Skin of body (tissue), 2 donors: Measurements from ENCODE around the gene KRTAP5-3. TPM values are rescaled to one million over a fixed set of nuclear protein-coding genes. Genes with fewer than 3 reads are reported as not detected.
"Not testable (repeated sequence)": the region's sequence is repeated elsewhere in the genome, so short reads cannot be mapped to it uniquely, and the experiment has no call there.

ENCODE experiments used
- DNase-seq: peaks from one replicate; lab custom pipeline; 2025; lab: John Stamatoyannopoulos, UW
- total RNA-seq: library from RNA; depleted of rRNA; stranded (reverse); fragments of >200 nt; gene quantifications from one replicate; pipeline ENCODE4 v1.2.3, GENCODE V29; 2014

KRTAP5-3 gene
- total RNA-seq, 1 donor from 2014 or later = 1.3 TPM

- no peak for DNase-seq
Measured at GRCh38 chr11:1619449-1619848, 11.2 kb upstream of the KRTAP5-3 start.

GRCh38 chr11:1618231-1618630 lies 10.0 kb upstream of the KRTAP5-3 start:
- DNase-seq = peak; percentile 71

- DNase-seq = not testable (repeated sequence)
Measured at GRCh38 chr11:1607901-1608300, 362 bp downstream of the KRTAP5-3 start.

GRCh38 chr11:1607156-1607845 lies 962 bp downstream of the KRTAP5-3 start:
- DNase-seq = not testable (repeated sequence)

DNA sequence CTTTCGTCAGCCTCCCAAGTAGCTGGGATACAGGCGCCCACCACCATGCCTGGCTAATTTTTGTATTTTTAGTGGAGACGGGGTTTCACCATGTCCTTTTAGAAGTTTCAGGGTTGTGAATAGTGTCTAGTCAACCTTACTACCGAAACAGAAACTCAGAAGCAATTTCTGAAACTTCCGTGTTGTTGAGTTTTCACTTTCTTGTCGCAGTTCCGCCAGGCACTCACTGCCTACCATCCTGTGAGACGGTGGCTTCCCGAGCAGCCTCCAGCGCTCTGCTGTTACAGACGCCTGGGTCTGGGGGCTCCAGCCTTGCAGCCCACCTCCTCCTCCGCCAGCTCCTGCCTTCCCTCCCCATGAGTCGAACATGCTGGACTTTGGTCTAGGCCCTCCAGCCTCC lies 2.3 kb downstream of the KRTAP5-3 start:
- not testable (repeated sequence) for DNase-seq

DNA sequence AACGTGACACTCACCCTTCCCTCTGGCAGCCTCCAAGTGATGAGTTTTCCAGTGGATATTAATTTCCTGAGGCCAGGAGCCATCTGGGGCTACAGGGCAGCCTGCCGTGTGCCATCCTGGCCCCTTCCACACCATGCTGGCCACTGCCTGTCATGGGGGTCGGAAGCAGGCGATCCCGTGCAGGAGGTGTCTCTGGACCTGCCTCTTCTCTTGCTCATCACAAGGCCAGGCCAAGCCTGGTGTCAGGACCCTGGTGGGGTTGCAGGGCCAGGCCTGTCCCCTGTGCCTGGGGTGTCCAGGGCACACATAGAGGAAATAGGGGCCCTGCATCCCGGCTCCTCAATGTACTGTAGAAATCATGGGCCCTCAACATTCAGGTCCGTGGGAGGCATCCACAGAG lies 3.6 kb downstream of the KRTAP5-3 start:
- DNase-seq = no peak

DNA sequence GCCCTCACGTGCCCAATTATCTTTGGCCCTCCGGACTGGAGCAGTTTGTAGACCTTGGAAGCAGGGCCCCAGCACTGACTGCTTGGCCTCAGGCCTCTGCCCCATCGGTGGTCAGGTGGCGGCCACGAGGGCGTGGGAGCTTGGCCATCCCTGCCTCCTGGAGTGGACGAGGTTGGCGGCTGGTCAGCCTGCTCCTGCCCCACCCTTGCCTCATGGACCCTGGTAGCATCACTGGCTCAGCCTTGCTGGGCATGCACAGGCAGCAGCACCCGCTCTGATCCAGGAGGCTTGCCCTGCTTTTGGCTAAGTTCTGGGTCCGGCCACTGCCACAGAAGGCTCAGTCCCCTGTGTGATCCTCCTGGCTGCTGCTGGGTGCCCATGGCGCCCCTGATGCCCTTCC lies 4.1 kb downstream of the KRTAP5-3 start:
- no peak for DNase-seq

DNA sequence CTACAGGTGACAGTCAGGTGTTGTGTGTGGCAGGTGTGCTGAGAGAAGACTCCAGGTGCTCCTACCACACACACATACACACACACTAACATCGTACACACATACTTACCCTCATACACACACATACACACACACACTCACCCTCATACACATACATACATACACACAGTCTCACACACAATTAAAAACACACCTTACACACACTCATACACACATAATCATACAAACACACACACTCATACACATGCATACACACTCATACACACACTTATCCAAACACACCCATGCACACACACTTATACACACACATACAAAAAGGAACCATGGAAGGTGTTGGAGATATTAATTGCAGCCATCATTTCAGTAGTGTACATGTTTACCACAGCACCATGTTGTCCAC lies 4.6 kb downstream of the KRTAP5-3 start:
- no peak for DNase-seq

DNA sequence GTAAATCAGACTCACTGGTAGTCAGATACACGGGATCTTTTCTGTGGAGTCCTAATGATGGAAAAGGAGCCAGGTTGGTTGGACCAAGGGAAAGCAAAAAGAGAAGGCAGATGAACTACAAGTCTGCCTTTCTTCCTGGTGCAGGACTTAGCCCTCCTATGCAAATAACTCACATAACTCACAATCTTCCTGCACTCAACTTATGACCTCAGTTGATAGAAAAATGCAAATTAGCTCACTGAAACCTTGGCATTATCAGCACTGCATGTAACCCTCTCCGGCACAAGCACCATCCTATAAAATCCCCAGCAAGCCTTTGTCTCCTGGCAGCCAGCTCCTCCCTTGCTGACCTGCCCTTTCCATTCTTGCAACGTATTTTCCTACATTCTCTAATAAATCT lies 6.6 kb downstream of the KRTAP5-3 start:
- DNase-seq = not testable (repeated sequence)

DNA sequence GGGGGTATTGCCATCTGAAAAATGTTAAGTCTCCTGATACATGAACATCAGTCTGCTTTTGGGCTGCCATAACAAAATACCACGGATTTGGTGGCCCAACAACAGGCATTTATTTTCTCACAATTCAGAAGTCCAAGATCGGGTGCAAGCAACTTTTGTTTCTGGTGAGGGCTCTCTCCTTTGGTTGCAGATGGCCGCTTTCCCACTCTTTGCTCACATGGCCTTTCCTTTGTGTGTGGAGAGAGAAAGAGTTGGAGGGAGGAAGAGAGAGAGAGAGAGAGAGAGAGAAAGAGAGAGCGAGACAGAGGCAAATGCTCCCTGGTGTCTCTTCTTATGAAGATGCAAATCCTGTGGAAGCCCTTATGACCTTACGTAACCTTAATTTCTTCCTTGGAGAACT lies 7.6 kb downstream of the KRTAP5-3 start:
- DNase-seq = no peak

- no peak for DNase-seq
Measured at GRCh38 chr11:1598816-1599215, 9.4 kb downstream of the KRTAP5-3 start.

GRCh38 chr11:1598406-1598805 lies 9.9 kb downstream of the KRTAP5-3 start:
- DNase-seq = not testable (repeated sequence)

GRCh38 chr11:1597994-1598380 lies 10.3 kb downstream of the KRTAP5-3 start, which contains the start of gene KRTAP5-2:
TSS of gene KRTAP5-2 (minus strand) at chr11:1598294. CDS start at chr11:1598250, 44 bp downstream.
- DNase-seq = no peak

DNA sequence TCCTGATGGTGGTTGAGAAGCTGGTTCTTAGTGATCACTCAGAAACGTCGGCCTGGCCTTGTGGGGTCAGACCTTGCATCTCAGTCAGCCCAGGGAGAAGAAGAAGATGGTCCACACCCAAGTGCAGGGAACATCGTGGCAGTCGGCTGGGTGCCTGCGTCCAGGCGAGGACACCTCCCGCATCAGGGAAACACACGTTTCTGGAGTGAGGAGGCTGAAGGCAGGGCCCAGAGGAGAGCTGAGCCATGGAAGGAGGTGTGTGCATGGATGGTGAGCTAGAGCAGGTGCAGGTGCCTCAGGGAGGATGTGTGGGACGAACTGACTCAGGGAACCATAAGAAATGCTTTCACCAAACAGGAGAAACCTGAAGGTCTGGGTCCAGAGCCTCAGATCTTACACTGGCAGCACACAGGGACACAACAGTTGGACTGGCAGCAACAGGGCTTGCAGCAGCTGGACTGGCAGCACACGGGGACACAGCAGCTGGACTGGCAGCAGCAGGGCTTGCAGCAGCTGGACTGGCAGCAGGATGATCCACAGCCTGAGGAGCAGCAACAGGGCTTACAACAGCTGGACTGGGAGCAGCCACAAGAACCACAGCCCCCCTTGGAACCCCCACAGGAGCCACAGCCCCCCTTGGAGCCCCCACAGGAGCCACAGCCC lies 10.8 kb downstream of the KRTAP5-3 start:
- DNase-seq = no peak

- not testable (repeated sequence) for DNase-seq
Measured at GRCh38 chr11:1596576-1597121, 11.6 kb downstream of the KRTAP5-3 start.

GRCh38 chr11:1595994-1596575 lies 12.2 kb downstream of the KRTAP5-3 start:
- DNase-seq = not testable (repeated sequence)

DNA sequence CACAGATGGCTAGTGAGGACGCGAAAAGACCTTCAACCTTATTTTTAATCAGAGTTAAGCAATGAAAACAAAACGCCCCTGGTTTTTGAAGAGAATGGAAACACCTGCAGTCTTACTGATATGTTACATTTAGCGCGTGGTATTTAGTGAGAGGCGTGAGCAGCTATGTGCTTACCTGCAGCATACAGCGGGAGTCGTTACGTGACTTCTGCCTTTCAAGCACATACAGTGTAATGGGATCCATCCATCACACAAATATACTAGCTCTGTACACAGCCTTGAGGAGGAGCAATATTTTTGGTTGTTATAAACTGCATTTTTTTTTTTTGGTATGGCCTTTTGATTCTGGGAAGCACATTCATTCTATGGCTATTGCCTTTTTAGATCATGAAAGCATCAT lies 15.6 kb downstream of the KRTAP5-3 start:
- no peak for DNase-seq

GRCh38 chr11:1589996-1590395 lies 18.3 kb downstream of the KRTAP5-3 start:
- DNase-seq = no peak

GRCh38 chr11:1589191-1589963 lies 18.9 kb downstream of the KRTAP5-3 start:
- DNase-seq = not testable (repeated sequence)

GRCh38 chr11:1586699-1587098 lies 21.6 kb downstream of the KRTAP5-3 start:
- DNase-seq = no peak

DNA sequence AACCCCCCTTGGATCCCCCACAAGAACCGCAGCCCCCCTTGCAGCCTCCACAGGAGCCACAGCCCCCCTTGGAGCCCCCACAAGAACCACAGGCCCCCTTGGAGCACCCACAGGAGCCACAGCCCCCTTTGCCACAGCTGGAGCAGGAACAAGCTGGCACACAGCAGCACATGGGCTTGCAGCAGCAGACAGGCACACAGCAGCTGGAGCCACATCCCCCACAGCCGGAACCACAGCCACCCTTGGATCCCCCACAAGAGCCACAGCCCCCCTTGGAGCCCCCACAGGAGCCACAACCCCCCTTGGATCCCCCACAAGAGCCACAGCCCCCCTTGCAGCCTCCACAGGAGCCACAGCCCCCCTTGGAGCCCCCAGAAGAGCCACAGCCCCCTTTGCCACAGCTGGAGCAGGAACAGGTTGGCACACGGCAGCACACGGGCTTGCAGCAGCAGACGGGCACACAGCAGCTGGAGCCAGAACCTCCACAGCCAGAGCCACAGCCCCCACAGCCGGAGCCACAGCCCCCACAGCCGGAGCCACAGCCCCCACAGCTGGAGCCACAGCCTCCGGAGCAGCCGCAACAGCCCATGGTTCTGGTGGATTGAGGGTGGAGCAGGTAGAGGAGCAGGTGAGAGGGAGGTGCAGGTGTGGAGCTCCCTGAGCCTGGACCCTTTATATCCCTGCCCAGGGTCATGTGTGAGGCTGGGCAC lies 23.4 kb downstream of the KRTAP5-3 start, which contains the start of gene KRTAP5-1:
Gene KRTAP5-1, minus strand, starts transcription at position 623 of the 710 bp plus-strand sequence. Its CDS starts 34 bp downstream, at position 589.
- not testable (repeated sequence) for DNase-seq
